ENCODE data around the gene FIBCD1. TPM values are rescaled to one million over a fixed set of nuclear protein-coding genes. Genes with fewer than 3 reads are reported as not detected.

FIBCD1 gene
- total and polyA plus RNA-seq, 2 of the 8 experiments (the other 6 are each of a cell fraction or from before 2014, with no cell fraction given), result 6.1 to 8.8 TPM

- CTCF ChIA-PET (ENCODE audit: partially characterized antibody), result interaction anchor here (0.6 to 4.2 kb wide), 3 partner anchors 9 to 247 kb away, joined by 3 to 27 read pairs (median 3); no protein-coding TSS in a partner anchor
- H4K20me1 ChIP-seq (replicated peaks in 1 of 2; ENCODE audit: control insufficient read depth in 1 of 2, insufficient read depth in 2 of 2, low read length in 2 of 2), result peaks cover 0 to 2% of the 10 kb centered on the region in 2 experiments
These were observed 49.3 kb upstream of the FIBCD1 start for GRCh38 chr9:130988400-130988747.

More at GRCh38 chr9:130988400-130988747, 49.3 kb upstream of the FIBCD1 start:
- no peak overlapping the region for H3K4me3 ChIP-seq (ENCODE audit: extremely low read depth in 1 of 4, insufficient read depth in 2 of 4, low read depth in 3 of 4, low read length in 4 of 4)
- H3K9ac ChIP-seq (replicated peaks in 1 of 4; ENCODE audit: extremely low read depth in 1 of 4, low read depth in 3 of 4, low read length in 3 of 4), result no peak overlapping the region
- H3K79me2 ChIP-seq (ENCODE audit: control insufficient read depth in 1 of 2, insufficient read depth in 2 of 2, low read length in 2 of 2), result no peaks in the 10 kb centered on the region
- H3K4me2 ChIP-seq (ENCODE audit: insufficient read depth in 1 of 2, low read depth in 2 of 2, low read length in 2 of 2), result no peak overlapping the region
- no peaks in the 10 kb centered on the region for H3K27me3 ChIP-seq (replicated peaks in 1 of 4; ENCODE audit: control insufficient read depth in 3 of 4, extremely low read depth in 1 of 4, insufficient read depth in 3 of 4, low read length in 3 of 4)
- H2BK20ac ChIP-seq (ENCODE audit: low read length), result no peak overlapping the region
- H3K18ac ChIP-seq (ENCODE audit: extremely low read depth, low read length), result no peak overlapping the region
- H3K36me3 ChIP-seq (ENCODE audit: control insufficient read depth in 2 of 4, insufficient read depth in 4 of 4, low read length in 3 of 4), result no peaks in the 10 kb centered on the region
- no peak overlapping the region for H2BK12ac ChIP-seq (ENCODE audit: low read depth, low read length)
- H2BK5ac ChIP-seq (ENCODE audit: low read depth, low read length), result no peak overlapping the region
- TF ChIP-seq POLR2A (IDR thresholded peaks at IDR 0.05; ENCODE audit: control extremely low read depth in 1 of 2, low read depth in 2 of 2, low read length in 2 of 2), result no peak
- 0 out of 2 replicates have a peak, but pooled peaks have one; percentile 27 for TF ChIP-seq KDM1A (IDR thresholded peaks at IDR 0.05; ENCODE audit: borderline replicate concordance, low read length)
- no peak for DNase-seq (ENCODE audit: low read depth in 1 of 2, low spot score in 2 of 2)
- no peaks in the 10 kb centered on the region for H3K9me3 ChIP-seq (ENCODE audit: insufficient read depth in 2 of 2, low read depth in 1 of 2, low read length in 1 of 2)
- no peak overlapping the region for H4K8ac ChIP-seq (ENCODE audit: extremely low read depth, insufficient read depth, low read length)
- no peak overlapping the region for H2BK120ac ChIP-seq (replicated peaks; ENCODE audit: low read depth, low read length)
- POLR2A ChIA-PET (ENCODE audit: partially characterized antibody), result no interaction called here
- H2BK15ac ChIP-seq (ENCODE audit: low read length), result no peak overlapping the region
- H3K56ac ChIP-seq (replicated peaks; ENCODE audit: insufficient read length, low read depth, low read length), result no peak overlapping the region
- no peak overlapping the region for H4K5ac ChIP-seq (ENCODE audit: insufficient read length, low read depth, low read length)
- H3K4me1 ChIP-seq (replicated peaks in 1 of 4; ENCODE audit: control insufficient read depth in 3 of 4, insufficient read depth in 4 of 4, low read length in 3 of 4), result peaks cover 3 to 15% (median 9%) of the 10 kb centered on the region in 4 experiments; a peak in 5 of 7 replicates
- H3K23ac ChIP-seq (ENCODE audit: insufficient read length), result no peak overlapping the region
- H3K4ac ChIP-seq (replicated peaks; ENCODE audit: insufficient read length, low read depth, low read length), result no peak overlapping the region
- no peak overlapping the region for H2AK5ac ChIP-seq (ENCODE audit: low read depth, low read length)
- H4K91ac ChIP-seq (replicated peaks; ENCODE audit: insufficient read length, low read length), result no peak overlapping the region
- WGBS, 2 experiments (ENCODE audit: extremely low coverage in 1 of 2, insufficient coverage in 1 of 2, insufficient read length in 1 of 2, insufficient replicate concordance in 2 of 2, low coverage in 1 of 2, low lambda C conversion rate in 2 of 2, missing lambda C conversion rate in 1 of 2), result 75% methylated on average over 2 of the region's 2 CpGs; no CpG with 5 or more reads in 1 of the 2 experiments
- no peak overlapping the region for H2AFZ ChIP-seq (ENCODE audit: low read length)
- H3K23me2 ChIP-seq (ENCODE audit: low read depth, low read length), result no peaks in the 10 kb centered on the region
- no peak for FAIRE-seq
- H3K79me1 ChIP-seq (ENCODE audit: low read depth, low read length), result no peaks in the 10 kb centered on the region
- H3K27ac ChIP-seq (ENCODE audit: low read depth, low read length), result no peak overlapping the region
- H3K14ac ChIP-seq (ENCODE audit: insufficient read length), result no peak overlapping the region
